Mesenchymal stem cell (in vitro differentiated cells and primary cell): Measurements from ENCODE around the gene PBX3.
A peak's percentile ranks its signal among the peaks of the same experiment; 100 is the strongest.

Experiments
- DNase-seq: peaks from one replicate; pipeline ENCODE4 v3.0.0-alpha.2; 2013
- H2AFZ ChIP-seq: one replicate; pipeline ENCODE4 v1.6.1; 2013; ENCODE audit warnings: low read depth, mild to moderate bottlenecking, control low read depth, inconsistent platforms, low read length, moderate library complexity
- H2AK5ac ChIP-seq: 2 replicates; pipeline ENCODE4 v1.6.1; 2013; ENCODE audit warnings: low read length, moderate library complexity, mild to moderate bottlenecking, inconsistent platforms; ENCODE audit not compliant: severe bottlenecking
- H2BK120ac ChIP-seq: one replicate; pipeline ENCODE4 v1.6.1; 2013; ENCODE audit warnings: low read depth, mild to moderate bottlenecking, inconsistent platforms, low read length, moderate library complexity
- H2BK12ac ChIP-seq, 2 experiments: one replicate each; pipeline ENCODE4 v1.6.1; 2013; ENCODE audit warnings: inconsistent platforms in 2 of 2, low read length in 2 of 2, mild to moderate bottlenecking in 2 of 2, moderate library complexity in 2 of 2, control low read depth in 1 of 2
- H2BK15ac ChIP-seq: one replicate; pipeline ENCODE4 v1.6.1; 2013; ENCODE audit warnings: mild to moderate bottlenecking, low read depth, inconsistent platforms; ENCODE audit not compliant: poor library complexity, severe bottlenecking
- H2BK5ac ChIP-seq: 2 replicates; pipeline ENCODE4 v1.6.1; 2013; ENCODE audit warnings: low read depth, mild to moderate bottlenecking, low read length, control low read depth, inconsistent platforms; ENCODE audit not compliant: poor library complexity, severe bottlenecking
- H3K14ac ChIP-seq, 2 experiments: one replicate each; pipeline ENCODE4 v1.6.1; 2013; ENCODE audit warnings: inconsistent platforms in 2 of 2, low read length in 2 of 2, control low read depth in 1 of 2, mild to moderate bottlenecking in 1 of 2, moderate library complexity in 1 of 2
- H3K18ac ChIP-seq, 2 experiments: one replicate each; pipeline ENCODE4 v1.6.1; 2013; ENCODE audit warnings: inconsistent platforms in 2 of 2, low read length in 2 of 2, control low read depth in 1 of 2, low read depth in 1 of 2, mild to moderate bottlenecking in 1 of 2
- H3K23ac ChIP-seq, 2 experiments: one replicate each; pipeline ENCODE4 v1.6.1; 2013; ENCODE audit warnings: inconsistent platforms in 2 of 2, low read length in 2 of 2, mild to moderate bottlenecking in 2 of 2, moderate library complexity in 2 of 2, control low read depth in 1 of 2
- H3K27ac ChIP-seq: 2 replicates; pipeline ENCODE4 v1.5.1; 2013; ENCODE audit warnings: mild to moderate bottlenecking, moderate library complexity, low read length, control low read depth, inconsistent platforms; ENCODE audit not compliant: poor library complexity, severe bottlenecking
- H3K27me3 ChIP-seq, 2 experiments: 2 replicates each; pipeline versions ENCODE4 v1.6.1 to v1.7.0; 2013; ENCODE audit warnings: low read length in 2 of 2, mild to moderate bottlenecking in 2 of 2, moderate library complexity in 2 of 2, control low read depth in 1 of 2, inconsistent platforms in 1 of 2; ENCODE audit not compliant: control insufficient read depth in 1 of 2, insufficient read depth in 1 of 2
- H3K36me3 ChIP-seq, 2 experiments: 2 replicates each; pipeline versions ENCODE4 v1.6.1 to v1.7.0; 2013; ENCODE audit warnings: low read length in 2 of 2, control low read depth in 1 of 2, inconsistent platforms in 1 of 2, low read depth in 1 of 2, mild to moderate bottlenecking in 1 of 2; ENCODE audit not compliant: insufficient read depth in 2 of 2, control insufficient read depth in 1 of 2
- H3K4ac ChIP-seq, 2 experiments: one replicate each; pipeline ENCODE4 v1.6.1; 2013; ENCODE audit warnings: inconsistent platforms in 2 of 2, low read length in 2 of 2, mild to moderate bottlenecking in 2 of 2, moderate library complexity in 2 of 2, control low read depth in 1 of 2, low read depth in 1 of 2
- H3K4me1 ChIP-seq: 2 replicates; pipeline ENCODE4 v1.6.1; 2013; ENCODE audit warnings: low read depth, low read length, control low read depth; ENCODE audit not compliant: control insufficient read depth, insufficient read depth
- H3K4me2 ChIP-seq: 2 replicates; pipeline ENCODE4 v1.6.1; 2013; ENCODE audit warnings: low read length, mild to moderate bottlenecking, inconsistent platforms; ENCODE audit not compliant: poor library complexity, severe bottlenecking
- H3K4me3 ChIP-seq, 2 experiments: 2 replicates each; pipeline versions ENCODE4 v1.5.1 to v1.7.0; 2013; ENCODE audit warnings: low read length in 2 of 2, mild to moderate bottlenecking in 2 of 2, control low read depth in 1 of 2, low read depth in 1 of 2; ENCODE audit not compliant: insufficient read depth in 1 of 2
- H3K79me1 ChIP-seq: replicated peaks from 2 replicates; pipeline ENCODE4 v1.6.1; 2013; ENCODE audit warnings: mild to moderate bottlenecking, control low read depth, low read length, inconsistent platforms; ENCODE audit not compliant: poor library complexity, severe bottlenecking
- H3K9ac ChIP-seq: 2 replicates; pipeline ENCODE4 v1.7.0; 2013; ENCODE audit warnings: mild to moderate bottlenecking, low read length, moderate library complexity
- H3K9me3 ChIP-seq: 2 replicates; pipeline ENCODE4 v1.7.0; 2013; ENCODE audit warnings: mild to moderate bottlenecking, low read length; ENCODE audit not compliant: control insufficient read depth
- H4K8ac ChIP-seq: one replicate; pipeline ENCODE4 v1.6.1; 2013; ENCODE audit warnings: inconsistent platforms, mild to moderate bottlenecking, low read length, moderate library complexity
- H4K91ac ChIP-seq: one replicate; pipeline ENCODE4 v1.6.1; 2013; ENCODE audit warnings: mild to moderate bottlenecking, low read length, inconsistent platforms
- WGBS: methylation state at CpG from one replicate; pipeline ENCODE4 v1.1.7; 2013; ENCODE audit warnings: mixed read lengths; 5-methylcytosine and 5-hydroxymethylcytosine counted together

Gene PBX3

DNA sequence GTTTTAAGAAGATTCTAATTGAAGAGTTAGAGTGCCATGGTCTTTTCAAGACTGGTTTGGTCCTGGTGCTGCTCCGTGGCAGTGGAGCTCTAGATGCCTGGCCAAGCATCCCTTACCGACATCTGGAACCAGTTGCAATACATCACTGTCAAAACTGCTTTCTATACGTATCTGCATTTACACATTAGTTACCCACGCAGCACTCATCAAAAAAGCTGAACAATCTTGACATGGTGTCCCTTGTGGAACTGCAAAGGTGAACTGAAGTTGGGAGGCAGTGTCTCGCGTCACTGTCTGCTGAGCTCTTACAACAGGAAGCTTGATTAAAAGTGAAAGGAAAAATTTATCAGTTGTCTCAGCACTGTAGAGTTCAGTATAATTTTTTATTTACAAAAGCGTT, 82.6 kb downstream of the PBX3 start:
- H3K27ac ChIP-seq: no peak overlapping the region
- H2BK120ac ChIP-seq: no peak overlapping the region
- H4K91ac ChIP-seq: no peak overlapping the region
- no peak overlapping the region for H2BK12ac ChIP-seq
- no peak overlapping the region for H2BK5ac ChIP-seq
- no peaks in the 10 kb centered on the region for H3K36me3 ChIP-seq
- H3K27me3 ChIP-seq: no peaks in the 10 kb centered on the region
- H3K79me1 ChIP-seq: peaks cover 6% of the 10 kb centered on the region
- no peak for DNase-seq
- peak overlapping the region in 1 of 2 experiments; percentile 86 for H3K4me3 ChIP-seq
- no peak overlapping the region for H3K14ac ChIP-seq
- no peak overlapping the region for H3K23ac ChIP-seq
- no peak overlapping the region for H3K18ac ChIP-seq
- no peak overlapping the region for H3K4ac ChIP-seq
- peak overlapping the region; percentile 84 for H3K9ac ChIP-seq
- H3K4me1 ChIP-seq: peaks cover 2% of the 10 kb centered on the region
- WGBS: 85% methylated on average over 6 of the region's 7 CpGs
- H2BK15ac ChIP-seq: no peak overlapping the region
- no peak overlapping the region for H3K4me2 ChIP-seq
- H2AK5ac ChIP-seq: no peak overlapping the region
- no peak overlapping the region for H4K8ac ChIP-seq
- H2AFZ ChIP-seq: no peak overlapping the region
- H3K9me3 ChIP-seq: no peaks in the 10 kb centered on the region

GRCh38 chr9:125831054-125831453, 83.9 kb downstream of the PBX3 start:
- DNase-seq: no peak
- no peak overlapping the region for H3K4me3 ChIP-seq
- H3K79me1 ChIP-seq: peaks cover 5% of the 10 kb centered on the region
- H3K18ac ChIP-seq: no peak overlapping the region
- no peak overlapping the region for H2BK15ac ChIP-seq
- no peaks in the 10 kb centered on the region for H3K36me3 ChIP-seq
- WGBS: no CpG with 5 or more reads among the region's 2 CpGs
- no peaks in the 10 kb centered on the region for H3K27me3 ChIP-seq
- no peak overlapping the region for H3K23ac ChIP-seq
- H3K4me2 ChIP-seq: no peak overlapping the region
- H3K9ac ChIP-seq: no peak overlapping the region
- H3K14ac ChIP-seq: no peak overlapping the region
- no peak overlapping the region for H2BK12ac ChIP-seq
- H3K27ac ChIP-seq: no peak overlapping the region
- no peak overlapping the region for H2BK120ac ChIP-seq
- no peak overlapping the region for H3K4ac ChIP-seq
- H4K91ac ChIP-seq: no peak overlapping the region
- H2AK5ac ChIP-seq: no peak overlapping the region
- H3K4me1 ChIP-seq: peaks cover 2% of the 10 kb centered on the region
- H2AFZ ChIP-seq: no peak overlapping the region
- H2BK5ac ChIP-seq: no peak overlapping the region
- H3K9me3 ChIP-seq: no peaks in the 10 kb centered on the region
- no peak overlapping the region for H4K8ac ChIP-seq

DNA sequence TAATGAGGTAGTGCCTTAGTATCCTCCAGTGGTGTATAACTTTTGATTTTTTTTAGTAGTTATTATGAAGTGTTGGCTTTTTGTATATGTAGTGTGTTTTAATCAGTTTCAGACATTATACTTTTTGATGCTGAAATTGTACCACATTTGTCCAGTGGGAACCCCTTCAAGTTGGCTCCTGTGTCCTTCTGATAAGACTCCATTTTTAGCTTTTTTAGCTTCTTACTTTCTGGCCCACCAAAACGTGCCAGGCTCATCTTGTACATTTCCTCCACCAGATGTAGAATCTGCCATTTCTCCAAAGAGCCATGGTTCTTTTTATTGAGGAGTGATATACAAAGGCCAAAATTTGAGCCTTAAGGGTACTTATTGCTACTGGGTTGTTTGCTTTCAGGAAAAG, 84.4 kb downstream of the PBX3 start:
- Histone ChIP-seq H3K9me3 (no peaks in the 10 kb centered on the region), H3K27ac (no peak overlapping the region), H2BK5ac (no peak overlapping the region), H4K8ac (no peak overlapping the region), H2BK15ac (no peak overlapping the region), H2AFZ (no peak overlapping the region), H3K27me3 (no peaks in the 10 kb centered on the region), H2BK12ac (no peak overlapping the region), H3K4me3 (no peak overlapping the region), H3K4me1 (peaks cover 2% of the 10 kb centered on the region), H2AK5ac (no peak overlapping the region), H2BK120ac (no peak overlapping the region), H3K36me3 (no peaks in the 10 kb centered on the region), H4K91ac (no peak overlapping the region), H3K79me1 (peaks cover 5% of the 10 kb centered on the region), H3K23ac (no peak overlapping the region), H3K14ac (no peak overlapping the region), H3K4me2 (no peak overlapping the region), H3K18ac (no peak overlapping the region), H3K4ac (no peak overlapping the region), H3K9ac (no peak overlapping the region)
- no CpG with 5 or more reads among the region's 1 CpG for WGBS
- DNase-seq: no peak

DNA sequence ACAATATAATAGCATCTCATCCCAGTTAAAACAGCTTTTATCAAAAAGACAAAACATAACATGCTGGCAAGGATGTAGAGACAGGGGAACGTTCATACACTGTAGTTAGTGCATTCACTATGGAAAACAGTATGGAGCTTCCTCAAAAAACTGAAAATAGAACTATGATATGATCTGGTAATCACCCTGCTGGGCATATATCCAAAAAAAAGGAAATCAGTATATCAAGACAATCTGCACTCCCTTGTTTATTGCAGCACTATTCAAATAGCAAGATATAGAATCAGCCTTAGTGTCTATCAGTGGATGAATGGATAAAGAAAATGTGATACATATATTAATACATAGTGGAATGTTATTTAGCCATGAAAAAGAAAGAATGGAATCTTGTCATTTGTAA, 88.5 kb downstream of the PBX3 start:
- peaks cover 2% of the 10 kb centered on the region for H3K4me1 ChIP-seq
- H3K79me1 ChIP-seq: peaks cover 3% of the 10 kb centered on the region
- H3K9me3 ChIP-seq: no peaks in the 10 kb centered on the region
- no peak overlapping the region for H2BK12ac ChIP-seq
- no peak overlapping the region for H3K23ac ChIP-seq
- no peak overlapping the region for H2BK5ac ChIP-seq
- no peaks in the 10 kb centered on the region for H3K27me3 ChIP-seq
- no peak overlapping the region for H4K91ac ChIP-seq
- no peak overlapping the region for H3K4ac ChIP-seq
- no peak overlapping the region for H3K14ac ChIP-seq
- no peak overlapping the region for H2AFZ ChIP-seq
- H3K4me3 ChIP-seq: no peak overlapping the region
- DNase-seq: no peak
- no peak overlapping the region for H3K27ac ChIP-seq
- H2BK15ac ChIP-seq: no peak overlapping the region
- no peak overlapping the region for H3K9ac ChIP-seq
- no CpG with 5 or more reads among the region's 1 CpG for WGBS
- H2AK5ac ChIP-seq: no peak overlapping the region
- H3K4me2 ChIP-seq: no peak overlapping the region
- H4K8ac ChIP-seq: no peak overlapping the region
- H3K36me3 ChIP-seq: no peaks in the 10 kb centered on the region
- H3K18ac ChIP-seq: no peak overlapping the region
- no peak overlapping the region for H2BK120ac ChIP-seq
